SU-DHL-6 (cell line): ENCODE measurements around the gene GNG7.

Experiments
- H2AFZ ChIP-seq: fragments of 200-600 bp; sonication (generic); 2 replicates; pipeline ENCODE4 v1.6.1; 2014; ENCODE audit warnings: low read depth, mild to moderate bottlenecking, moderate library complexity, mixed read lengths, antibody characterized with exemption, low read length; ENCODE audit not compliant: severe bottlenecking
- H3F3A ChIP-seq: fragments of 200-600 bp; shearing (Covaris generic); 2 replicates; pipeline ENCODE4 v1.6.0; 2016; ENCODE audit warnings: antibody characterized with exemption, mild to moderate bottlenecking; ENCODE audit not compliant: insufficient read depth
- H3K27ac ChIP-seq: fragments of 200-600 bp; sonication (generic); 2 replicates; pipeline ENCODE4 v1.5.1; 2016; ENCODE audit warnings: low read depth, mild to moderate bottlenecking, low read length, moderate library complexity, mixed read lengths
- H3K27me3 ChIP-seq: fragments of 200-600 bp; sonication (generic), shearing (Covaris generic); 2 replicates; pipeline ENCODE4 v1.6.0; 2014; ENCODE audit warnings: mild to moderate bottlenecking, low read length
- H3K36me3 ChIP-seq: fragments of 200-600 bp; sonication (generic); 2 replicates; pipeline ENCODE4 v1.6.1; 2014; ENCODE audit warnings: mild to moderate bottlenecking, low read length, mixed read lengths
- H3K4me2 ChIP-seq: fragments of 300-600, 200-600 bp; shearing (Covaris generic), sonication (generic); 2 replicates; pipeline ENCODE4 v1.6.0; 2014; ENCODE audit warnings: low read length, low read depth, mild to moderate bottlenecking; ENCODE audit not compliant: poor library complexity, severe bottlenecking
- H3K4me3 ChIP-seq: fragments of 200-600 bp; sonication (generic); 2 replicates; pipeline ENCODE4 v1.5.1; 2014; ENCODE audit warnings: antibody characterized with exemption, low read length, mild to moderate bottlenecking, mixed read lengths; ENCODE audit not compliant: insufficient read depth, poor library complexity, severe bottlenecking
- H3K79me2 ChIP-seq: fragments of 200-600 bp; sonication (generic); 2 replicates; pipeline ENCODE4 v1.6.1; 2014; ENCODE audit warnings: mild to moderate bottlenecking, low read length, moderate library complexity; ENCODE audit not compliant: insufficient read depth
- H3K9ac ChIP-seq: fragments of 200-600 bp; sonication (generic); 2 replicates; pipeline ENCODE4 v1.7.0; 2014; ENCODE audit warnings: mild to moderate bottlenecking, low read length
- H3K9me2 ChIP-seq: fragments of 200-600 bp; sonication (generic); replicated peaks from 2 replicates; pipeline ENCODE4 v1.6.1; 2014; ENCODE audit warnings: low read length; ENCODE audit not compliant: insufficient read depth
- H3K9me3 ChIP-seq: fragments of 200-600 bp; sonication (generic); 2 replicates; pipeline ENCODE4 v1.6.1; 2014; ENCODE audit warnings: low read length, mixed read lengths; ENCODE audit not compliant: insufficient read depth
- H4K20me1 ChIP-seq: fragments of 200-600 bp; sonication (generic); 2 replicates; pipeline ENCODE4 v1.6.1; 2014; ENCODE audit warnings: low read depth, mild to moderate bottlenecking, antibody characterized with exemption, low read length, moderate library complexity, mixed read lengths
- EZH2phosphoT487 ChIP-seq: fragments of 200-600 bp; sonication (generic), shearing (Covaris generic); conservative IDR thresholded peaks from 2 replicates; pipeline ENCODE4 v1.6.1; 2018; ENCODE audit warnings: mild to moderate bottlenecking, antibody characterized with exemption, low read length, moderate library complexity, mixed read lengths
- TF ChIP-seq, protein P1 (sequence below): fragments of 200-600 bp; sonication (generic); IDR thresholded peaks from one replicate; pipeline ENCODE4 v1.5.1; 2017; ENCODE audit warnings: antibody characterized with exemption, mild to moderate bottlenecking, low read length, moderate library complexity; ENCODE audit not compliant: insufficient read depth, poor library complexity, severe bottlenecking

GNG7 gene

GRCh38 chr19:2722541-2723344 is 20.2 kb upstream of the GNG7 start:
- Histone ChIP-seq H3K27ac (no peak overlapping the region), H3K4me2 (no peak overlapping the region)

GRCh38 chr19:2721570-2722540 is 19.4 kb upstream of the GNG7 start:
- Histone ChIP-seq H3K9me2 (no peaks in the 10 kb centered on the region), H3K9me3 (no peaks in the 10 kb centered on the region), H3K4me2 (no peak overlapping the region), H3K36me3 (no peaks in the 10 kb centered on the region), H3K9ac (no peak overlapping the region), H3K4me3 (no peak overlapping the region), H4K20me1 (no peaks in the 10 kb centered on the region), H3F3A (no peaks in the 10 kb centered on the region), H3K79me2 (no peaks in the 10 kb centered on the region), H3K27ac (no peak overlapping the region), H3K27me3 (no peaks in the 10 kb centered on the region), H2AFZ (no peak overlapping the region)
- TF ChIP-seq, protein P1, sequence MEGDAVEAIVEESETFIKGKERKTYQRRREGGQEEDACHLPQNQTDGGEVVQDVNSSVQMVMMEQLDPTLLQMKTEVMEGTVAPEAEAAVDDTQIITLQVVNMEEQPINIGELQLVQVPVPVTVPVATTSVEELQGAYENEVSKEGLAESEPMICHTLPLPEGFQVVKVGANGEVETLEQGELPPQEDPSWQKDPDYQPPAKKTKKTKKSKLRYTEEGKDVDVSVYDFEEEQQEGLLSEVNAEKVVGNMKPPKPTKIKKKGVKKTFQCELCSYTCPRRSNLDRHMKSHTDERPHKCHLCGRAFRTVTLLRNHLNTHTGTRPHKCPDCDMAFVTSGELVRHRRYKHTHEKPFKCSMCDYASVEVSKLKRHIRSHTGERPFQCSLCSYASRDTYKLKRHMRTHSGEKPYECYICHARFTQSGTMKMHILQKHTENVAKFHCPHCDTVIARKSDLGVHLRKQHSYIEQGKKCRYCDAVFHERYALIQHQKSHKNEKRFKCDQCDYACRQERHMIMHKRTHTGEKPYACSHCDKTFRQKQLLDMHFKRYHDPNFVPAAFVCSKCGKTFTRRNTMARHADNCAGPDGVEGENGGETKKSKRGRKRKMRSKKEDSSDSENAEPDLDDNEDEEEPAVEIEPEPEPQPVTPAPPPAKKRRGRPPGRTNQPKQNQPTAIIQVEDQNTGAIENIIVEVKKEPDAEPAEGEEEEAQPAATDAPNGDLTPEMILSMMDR, result no peak
- 0 out of 2 replicates have a peak, but pooled peaks have one; percentile 31 for TF ChIP-seq EZH2phosphoT487

More at GRCh38 chr19:2722541-2723344, 20.2 kb upstream of the GNG7 start:
- no peak overlapping the region for H3K4me3 ChIP-seq
- H3K9me3 ChIP-seq, result no peaks in the 10 kb centered on the region
- H2AFZ ChIP-seq, result no peak overlapping the region
- H4K20me1 ChIP-seq, result no peaks in the 10 kb centered on the region
- no peak overlapping the region for H3K9ac ChIP-seq
- no peak for TF ChIP-seq EZH2phosphoT487
- TF ChIP-seq, protein P1, result no peak
- H3K27me3 ChIP-seq, result no peaks in the 10 kb centered on the region
- no peaks in the 10 kb centered on the region for H3K79me2 ChIP-seq
- H3K36me3 ChIP-seq, result no peaks in the 10 kb centered on the region
- H3F3A ChIP-seq, result no peaks in the 10 kb centered on the region
- H3K9me2 ChIP-seq, result no peaks in the 10 kb centered on the region

DNA sequence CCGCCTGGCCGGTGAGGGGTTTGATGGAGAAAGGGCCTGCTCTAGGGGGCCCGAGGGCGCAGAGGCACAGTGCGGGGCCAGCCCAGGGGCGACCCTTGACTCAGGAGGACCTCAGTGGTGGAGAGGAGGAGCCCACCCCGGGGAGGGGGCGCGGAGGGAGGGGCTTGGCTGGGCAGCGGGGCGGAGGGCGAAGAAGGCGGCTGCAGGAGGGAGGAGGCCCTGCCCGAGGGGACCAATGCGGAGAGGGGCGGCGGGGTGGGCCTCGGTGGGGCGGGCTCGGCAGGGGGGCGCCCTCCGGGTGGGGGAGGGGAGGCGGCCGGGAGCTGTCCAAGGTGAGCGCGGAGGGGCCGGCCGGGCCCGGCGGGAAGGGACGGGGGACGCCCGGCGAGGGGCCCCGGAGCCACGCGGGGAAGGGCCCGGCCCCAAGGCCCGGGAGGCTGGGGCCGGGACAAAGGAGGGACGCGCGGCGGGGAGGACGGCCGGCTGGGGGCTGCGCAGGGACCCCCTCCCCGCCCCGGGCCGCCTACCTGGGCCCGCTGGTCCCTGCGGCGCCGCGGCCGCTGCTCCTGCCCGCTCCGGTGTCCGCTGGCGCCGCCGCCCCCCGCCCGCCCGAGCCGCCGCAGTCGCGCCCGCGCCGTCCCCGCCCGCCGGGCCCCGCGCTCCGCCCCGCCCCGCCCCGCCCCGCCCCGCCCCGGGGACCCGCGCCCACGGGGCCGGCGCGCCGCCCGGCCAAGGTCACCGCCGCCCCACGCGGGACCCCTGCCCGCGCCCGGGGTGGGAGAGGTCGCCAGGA is 18.5 kb upstream of the GNG7 start, which contains the start of gene DIRAS1:
TSS of gene DIRAS1 (minus strand) at position 596 of the 793 bp plus-strand sequence. CDS start 3,566 bp downstream, outside the sequence.
- H2AFZ ChIP-seq, result no peak within 1 kb of the TSS
- no peaks in the 10 kb centered on the region for H3F3A ChIP-seq
- no peaks in the 10 kb centered on the region for H3K9me3 ChIP-seq
- no peak within 1 kb of the TSS for H3K27ac ChIP-seq
- H3K4me2 ChIP-seq, result no peak within 1 kb of the TSS
- no peak within 1 kb of the TSS for H3K4me3 ChIP-seq
- H4K20me1 ChIP-seq, result no peaks in the 10 kb centered on the region
- H3K9me2 ChIP-seq, result no peaks in the 10 kb centered on the region
- no peaks in the 10 kb centered on the region for H3K79me2 ChIP-seq
- TF ChIP-seq, protein P1, result no peak
- no peak for TF ChIP-seq EZH2phosphoT487
- no peaks in the 10 kb centered on the region for H3K36me3 ChIP-seq
- H3K27me3 ChIP-seq, result no peaks in the 10 kb centered on the region
- H3K9ac ChIP-seq, result no peak within 1 kb of the TSS
